ENCODE data around the gene VPS13D. TPM values are rescaled to one million over a fixed set of nuclear protein-coding genes. Genes with fewer than 3 reads are reported as not detected.

Gene VPS13D
- total RNA-seq, 1 experiment from 2014 or later = 31.6 TPM

DNA sequence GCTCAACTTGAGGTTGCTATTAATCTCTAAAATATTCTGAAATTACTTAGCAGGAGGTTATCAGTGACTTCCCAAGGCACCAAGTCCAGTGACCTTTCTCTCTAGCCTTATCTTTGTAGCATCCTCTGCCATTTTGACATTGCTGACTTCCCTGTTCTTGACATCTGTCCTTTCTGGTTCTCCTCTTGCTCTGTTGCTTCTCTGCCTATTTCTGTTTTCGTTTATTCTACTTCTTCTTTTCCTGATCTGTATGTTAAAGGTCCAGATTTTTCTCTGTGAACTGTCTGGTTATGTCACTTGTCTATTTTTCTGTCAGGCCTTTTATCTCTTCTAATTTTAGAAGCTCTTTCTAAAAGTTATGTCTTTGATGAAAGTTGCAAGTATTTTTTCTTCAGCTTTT, 178.8 kb downstream of the VPS13D start:
- H3K4me3 ChIP-seq (replicated peaks in 1 of 2; ENCODE audit: low read depth in 1 of 2, low read length in 2 of 2) = no peak overlapping the region
- peaks cover 4 to 25% of the 10 kb centered on the region in 2 experiments; a peak in 2 of 4 replicates for H3K4me1 ChIP-seq (ENCODE audit: control insufficient read depth in 1 of 2, insufficient read depth in 2 of 2, low read length in 2 of 2)
- ChIA-PET CTCF (no interaction called here), RAD21 (ENCODE audit: low non-redundant PET in 1 of 2, low total read pairs in 2 of 2, uncharacterized antibody in 2 of 2, unreplicated experiment in 2 of 2) (no interaction called here), POLR2A (no interaction called here)
- no peak overlapping the region for H3K4me2 ChIP-seq (ENCODE audit: low read length)
- H3K9me2 ChIP-seq (ENCODE audit: insufficient read depth) = no peaks in the 10 kb centered on the region
- no peaks in the 10 kb centered on the region for H4K20me1 ChIP-seq (ENCODE audit: insufficient read depth)
- TF ChIP-seq JUND (IDR thresholded peaks at IDR 0.05) = no peak
- no peak for TF ChIP-seq SP1 (IDR thresholded peaks at IDR 0.05; ENCODE audit: low read depth)
- no peak for TF ChIP-seq POLR2A (IDR thresholded peaks at IDR 0.05; ENCODE audit: borderline replicate concordance, extremely low read depth, insufficient read depth, insufficient read length)
- no peak for TF ChIP-seq ATF3 (IDR thresholded peaks at IDR 0.05)
- TF ChIP-seq ELF1 (IDR thresholded peaks at IDR 0.05; ENCODE audit: borderline replicate concordance, low read depth) = no peak
- no peak for TF ChIP-seq FOSL1 (IDR thresholded peaks at IDR 0.05; ENCODE audit: low read depth)
- no peak for TF ChIP-seq YY1 (IDR thresholded peaks at IDR 0.05; ENCODE audit: extremely low read depth, insufficient replicate concordance, low read depth, low read length)
- TF ChIP-seq CEBPB (IDR thresholded peaks at IDR 0.05; ENCODE audit: low read depth) = no peak
- BruUV-seq (replicated peaks) = no TSS peak
- DNase-seq (ENCODE audit: low read depth, low spot score) (no peak), ATAC-seq (no peak)
- intact Hi-C loops (cut with micrococcal nuclease) = loop anchor here (10.0 kb wide), 1 partner anchor 136 kb away; no protein-coding TSS in a partner anchor
- H2AFZ ChIP-seq (ENCODE audit: low read depth, low read length, poor library complexity, severe bottlenecking) = no peak overlapping the region
- H3K9me3 ChIP-seq (ENCODE audit: control insufficient read depth in 1 of 2, insufficient read depth in 1 of 2, low read depth in 1 of 2, low read length in 2 of 2) = peaks cover 0 to 7% of the 10 kb centered on the region in 2 experiments; a peak in 1 of 4 replicates
- no peaks in the 10 kb centered on the region for H3K27me3 ChIP-seq (ENCODE audit: insufficient read depth, low read length)
- H3K27ac ChIP-seq (ENCODE audit: low read depth, low read length) = no peak overlapping the region
- H3K9ac ChIP-seq (ENCODE audit: low read length) = no peak overlapping the region
- peaks cover 0 to 14% of the 10 kb centered on the region in 2 experiments; a peak in 1 of 4 replicates for H3K36me3 ChIP-seq (ENCODE audit: control insufficient read depth in 1 of 2, insufficient read depth in 2 of 2, low read length in 2 of 2)
- no peaks in the 10 kb centered on the region for H3K79me2 ChIP-seq (ENCODE audit: insufficient read depth, low read length)

GRCh38 chr1:12409681-12410080, 179.9 kb downstream of the VPS13D start:
- intact Hi-C loops (cut with micrococcal nuclease) = loop anchor here (10.0 kb wide), 1 partner anchor 135 kb away; no protein-coding TSS in a partner anchor
- ATAC-seq = no peak
- TF ChIP-seq RAD21 (IDR thresholded peaks at IDR 0.05; ENCODE audit: low read depth) (no peak), ATF3 (IDR thresholded peaks at IDR 0.05) (no peak), REST (IDR thresholded peaks at IDR 0.05; ENCODE audit: low read depth) (no peak), ZNF274 (IDR thresholded peaks at IDR 0.05; ENCODE audit: low read depth, low read length) (no peak), CBX3 (IDR thresholded peaks at IDR 0.05; ENCODE audit: low read depth) (no peak), TCF7L2 (IDR thresholded peaks at IDR 0.05; ENCODE audit: borderline replicate concordance, extremely low read depth, insufficient read depth, insufficient read length) (no peak), SP1 (IDR thresholded peaks at IDR 0.05; ENCODE audit: low read depth) (no peak)
- TF ChIP-seq, protein P1, sequence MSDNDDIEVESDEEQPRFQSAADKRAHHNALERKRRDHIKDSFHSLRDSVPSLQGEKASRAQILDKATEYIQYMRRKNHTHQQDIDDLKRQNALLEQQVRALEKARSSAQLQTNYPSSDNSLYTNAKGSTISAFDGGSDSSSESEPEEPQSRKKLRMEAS (IDR thresholded peaks at IDR 0.05) = no peak
- TF ChIP-seq, protein P2, sequence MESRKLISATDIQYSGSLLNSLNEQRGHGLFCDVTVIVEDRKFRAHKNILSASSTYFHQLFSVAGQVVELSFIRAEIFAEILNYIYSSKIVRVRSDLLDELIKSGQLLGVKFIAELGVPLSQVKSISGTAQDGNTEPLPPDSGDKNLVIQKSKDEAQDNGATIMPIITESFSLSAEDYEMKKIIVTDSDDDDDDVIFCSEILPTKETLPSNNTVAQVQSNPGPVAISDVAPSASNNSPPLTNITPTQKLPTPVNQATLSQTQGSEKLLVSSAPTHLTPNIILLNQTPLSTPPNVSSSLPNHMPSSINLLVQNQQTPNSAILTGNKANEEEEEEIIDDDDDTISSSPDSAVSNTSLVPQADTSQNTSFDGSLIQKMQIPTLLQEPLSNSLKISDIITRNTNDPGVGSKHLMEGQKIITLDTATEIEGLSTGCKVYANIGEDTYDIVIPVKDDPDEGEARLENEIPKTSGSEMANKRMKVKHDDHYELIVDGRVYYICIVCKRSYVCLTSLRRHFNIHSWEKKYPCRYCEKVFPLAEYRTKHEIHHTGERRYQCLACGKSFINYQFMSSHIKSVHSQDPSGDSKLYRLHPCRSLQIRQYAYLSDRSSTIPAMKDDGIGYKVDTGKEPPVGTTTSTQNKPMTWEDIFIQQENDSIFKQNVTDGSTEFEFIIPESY (IDR thresholded peaks at IDR 0.05; ENCODE audit: extremely low read depth, insufficient replicate concordance, low read length) = no peak

More at GRCh38 chr1:12409681-12410080, 179.9 kb downstream of the VPS13D start:
- ChIA-PET CTCF (no interaction called here), RAD21 (ENCODE audit: low non-redundant PET in 1 of 2, low total read pairs in 2 of 2, uncharacterized antibody in 2 of 2, unreplicated experiment in 2 of 2) (no interaction called here), POLR2A (no interaction called here)
- BruUV-seq (replicated peaks) = no TSS peak
- Histone ChIP-seq H3K9me3 (ENCODE audit: control insufficient read depth in 1 of 2, insufficient read depth in 1 of 2, low read depth in 1 of 2, low read length in 2 of 2) (peaks cover 0 to 7% of the 10 kb centered on the region in 2 experiments; a peak in 1 of 4 replicates), H4K20me1 (ENCODE audit: insufficient read depth) (no peaks in the 10 kb centered on the region), H3K4me2 (ENCODE audit: low read length) (no peak overlapping the region), H3K79me2 (ENCODE audit: insufficient read depth, low read length) (no peaks in the 10 kb centered on the region), H3K9me2 (ENCODE audit: insufficient read depth) (no peaks in the 10 kb centered on the region), H3K4me1 (ENCODE audit: control insufficient read depth in 1 of 2, insufficient read depth in 2 of 2, low read length in 2 of 2) (peaks cover 4 to 28% of the 10 kb centered on the region in 2 experiments; a peak in 2 of 4 replicates), H2AFZ (ENCODE audit: low read depth, low read length, poor library complexity, severe bottlenecking) (no peak overlapping the region), H3K27ac (ENCODE audit: low read depth, low read length) (no peak overlapping the region), H3K9ac (ENCODE audit: low read length) (no peak overlapping the region), H3K36me3 (ENCODE audit: control insufficient read depth in 1 of 2, insufficient read depth in 2 of 2, low read length in 2 of 2) (peaks cover 0 to 13% of the 10 kb centered on the region in 2 experiments; a peak in 1 of 4 replicates), H3K27me3 (ENCODE audit: insufficient read depth, low read length) (no peaks in the 10 kb centered on the region), H3K4me3 (replicated peaks in 1 of 2; ENCODE audit: low read depth in 1 of 2, low read length in 2 of 2) (no peak overlapping the region)
- DNase-seq (ENCODE audit: low read depth, low spot score) = no peak

All from HCT116 (cell line).